Endothelial cell of umbilical vein (primary cell): ENCODE data around the gene POLA1.

Experiments
- GATA2 ChIP-seq: IDR thresholded peaks from 2 replicates; pipeline ENCODE4 v1.7.0; 2011; ENCODE audit warnings: low read depth, mild to moderate bottlenecking, moderate library complexity, mixed read lengths, low read length; ENCODE audit not compliant: insufficient read length, insufficient read depth
- MYC ChIP-seq: IDR thresholded peaks from one replicate; pipeline ENCODE4 v1.6.1; 2011; ENCODE audit warnings: mild to moderate bottlenecking, low read depth, low read length
- POLR2A ChIP-seq: IDR thresholded peaks from 2 replicates; pipeline ENCODE4 v1.6.1; 2012; ENCODE audit warnings: low read depth, mild to moderate bottlenecking, control low read depth, low read length
- POLR2AphosphoS5 ChIP-seq: IDR thresholded peaks from 2 replicates; pipeline ENCODE4 v1.6.1; 2012; ENCODE audit warnings: low read depth, mild to moderate bottlenecking, control low read depth, low read length, moderate library complexity; ENCODE audit not compliant: insufficient read depth
- TF ChIP-seq, protein P1 (sequence below), 2 donors: IDR thresholded peaks; 1 replicate in 1 of 2; 2 replicates in 1 of 2; pipeline ENCODE4 v1.5.1; 2011; ENCODE audit warnings: low read length in 2 of 2, mild to moderate bottlenecking in 2 of 2, moderate library complexity in 2 of 2, control low read depth in 1 of 2, inconsistent platforms in 1 of 2, low read depth in 1 of 2; ENCODE audit not compliant: insufficient read depth in 1 of 2; ENCODE audit errors: extremely low read depth in 1 of 2

- TF ChIP-seq POLR2A (no peak), MYC (no peak), POLR2AphosphoS5 (no peak), GATA2 (no peak)
- TF ChIP-seq, protein P1, sequence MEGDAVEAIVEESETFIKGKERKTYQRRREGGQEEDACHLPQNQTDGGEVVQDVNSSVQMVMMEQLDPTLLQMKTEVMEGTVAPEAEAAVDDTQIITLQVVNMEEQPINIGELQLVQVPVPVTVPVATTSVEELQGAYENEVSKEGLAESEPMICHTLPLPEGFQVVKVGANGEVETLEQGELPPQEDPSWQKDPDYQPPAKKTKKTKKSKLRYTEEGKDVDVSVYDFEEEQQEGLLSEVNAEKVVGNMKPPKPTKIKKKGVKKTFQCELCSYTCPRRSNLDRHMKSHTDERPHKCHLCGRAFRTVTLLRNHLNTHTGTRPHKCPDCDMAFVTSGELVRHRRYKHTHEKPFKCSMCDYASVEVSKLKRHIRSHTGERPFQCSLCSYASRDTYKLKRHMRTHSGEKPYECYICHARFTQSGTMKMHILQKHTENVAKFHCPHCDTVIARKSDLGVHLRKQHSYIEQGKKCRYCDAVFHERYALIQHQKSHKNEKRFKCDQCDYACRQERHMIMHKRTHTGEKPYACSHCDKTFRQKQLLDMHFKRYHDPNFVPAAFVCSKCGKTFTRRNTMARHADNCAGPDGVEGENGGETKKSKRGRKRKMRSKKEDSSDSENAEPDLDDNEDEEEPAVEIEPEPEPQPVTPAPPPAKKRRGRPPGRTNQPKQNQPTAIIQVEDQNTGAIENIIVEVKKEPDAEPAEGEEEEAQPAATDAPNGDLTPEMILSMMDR (IDR thresholded peaks at IDR 0.05; ENCODE audit: extremely low read depth in 1 of 2, insufficient read depth in 1 of 2, low read depth in 1 of 2, low read length in 2 of 2) = no peak
Measured at GRCh38 chrX:24842486-24842885, 148.8 kb downstream of the POLA1 start.
